OCI-LY7 (cell line): Measurements from ENCODE around the gene SPEM1. TPM values are rescaled to one million over a fixed set of nuclear protein-coding genes. Genes with fewer than 3 reads are reported as not detected.
A peak's percentile ranks its signal among the peaks of the same experiment; 100 is the strongest.

ENCODE experiments used
- BruUV-seq: library from RNA; stranded (reverse); fragments of 400-500 nt; replicated peaks from 2 replicates; lab custom pipeline; 2021; lab: Mats Ljungman, UMichigan
- CTCF ChIA-PET: fragments of 300-600 bp; sonication (Branson Sonifier 250); formaldehyde crosslinking; loops from one replicate; lab custom pipeline; 2022; ENCODE audit warnings: antibody characterized with exemption; ENCODE audit not compliant: unreplicated experiment; lab: Charles Lee
- POLR2A ChIA-PET: fragments of 300-600 bp; sonication (Branson Sonifier 250); formaldehyde crosslinking; loops from one replicate; lab custom pipeline; 2022; ENCODE audit warnings: antibody characterized with exemption; lab: Charles Lee
- DNase-seq: peaks from one replicate; pipeline ENCODE4 v3.0.0-alpha.2; 2015; ENCODE audit warnings: low spot score
- H2AFZ ChIP-seq: fragments of 200-600 bp; sonication (generic), shearing (Covaris generic); 2 replicates; pipeline ENCODE4 v1.6.1; 2014; ENCODE audit warnings: mild to moderate bottlenecking, antibody characterized with exemption, low read length, moderate library complexity
- H3K27ac ChIP-seq: fragments of 200-600 bp; sonication (generic); 2 replicates; pipeline ENCODE4 v1.5.1; 2014; ENCODE audit warnings: mixed run types, low read depth, mild to moderate bottlenecking, moderate library complexity, low read length, inconsistent platforms; ENCODE audit not compliant: poor library complexity, severe bottlenecking
- H3K36me3 ChIP-seq: fragments of 200-600 bp; sonication (generic); 2 replicates; pipeline ENCODE4 v1.6.1; 2014; ENCODE audit warnings: mild to moderate bottlenecking, antibody characterized with exemption, low read length, moderate library complexity, mixed read lengths; ENCODE audit not compliant: insufficient read depth
- H3K4me1 ChIP-seq: fragments of 200-600 bp; sonication (generic); 2 replicates; pipeline ENCODE4 v1.5.1; 2014; ENCODE audit warnings: mild to moderate bottlenecking, low read length; ENCODE audit not compliant: insufficient read depth, poor library complexity, severe bottlenecking
- H3K4me2 ChIP-seq: fragments of 200-600 bp; sonication (generic); 2 replicates; pipeline ENCODE4 v1.6.1; 2014; ENCODE audit warnings: mild to moderate bottlenecking, low read length
- H3K4me3 ChIP-seq: fragments of 200-600 bp; sonication (generic); 2 replicates; pipeline ENCODE4 v1.5.1; 2014; ENCODE audit warnings: mild to moderate bottlenecking, low read depth, low read length; ENCODE audit not compliant: poor library complexity, severe bottlenecking
- H3K79me2 ChIP-seq: fragments of 200-600 bp; sonication (generic); 2 replicates; pipeline ENCODE4 v1.6.1; 2016; ENCODE audit warnings: low read depth, mild to moderate bottlenecking, low read length, moderate library complexity, mixed read lengths; ENCODE audit not compliant: insufficient read depth
- H3K9me2 ChIP-seq: fragments of 200-600 bp; sonication (generic); 2 replicates; pipeline ENCODE4 v1.6.1; 2016; ENCODE audit warnings: mild to moderate bottlenecking, low read length, mixed read lengths; ENCODE audit not compliant: insufficient read depth
- H3K9me3 ChIP-seq: fragments of 200-600 bp; sonication (generic); 2 replicates; pipeline ENCODE4 v1.6.1; 2014; ENCODE audit warnings: mild to moderate bottlenecking, mixed run types, low read length, mixed read lengths
- H4K20me1 ChIP-seq: fragments of 200-600 bp; sonication (generic); 2 replicates; pipeline ENCODE4 v1.6.1; 2014; ENCODE audit warnings: mild to moderate bottlenecking, antibody characterized with exemption, low read length, moderate library complexity, mixed read lengths; ENCODE audit not compliant: insufficient read depth
- CTCF ChIP-seq: fragments of 200-600 bp; sonication (generic); conservative IDR thresholded peaks from 2 replicates; pipeline ENCODE4 v1.5.1; 2014; ENCODE audit warnings: mild to moderate bottlenecking, antibody characterized with exemption, low read length, moderate library complexity, mixed read lengths
- EZH2phosphoT487 ChIP-seq: fragments of 200-600 bp; sonication (generic); IDR thresholded peaks from 2 replicates; pipeline ENCODE4 v1.6.1; 2018; ENCODE audit warnings: low read depth, borderline replicate concordance, mild to moderate bottlenecking, mixed run types, antibody characterized with exemption, low read length, moderate library complexity, mixed read lengths
- intact Hi-C: fragments of 100-400 bp; cut with micrococcal nuclease; formaldehyde crosslinking; loops from one replicate; pipeline ENCODE4 v1.10.0; 2022; ENCODE audit not compliant: unreplicated experiment
- total RNA-seq, 2 experiments: library from RNA; depleted of rRNA in 1 of 2; stranded (reverse); fragments of >200 nt in 1 of 2; shearing (Covaris generic) in 1 of 2; gene quantifications; 2 replicates each; pipeline ENCODE4 v1.2.3, GENCODE V29; 2014 to 2022

SPEM1 gene
- total RNA-seq, 2 experiments from 2014 or later, result not detected

DNA sequence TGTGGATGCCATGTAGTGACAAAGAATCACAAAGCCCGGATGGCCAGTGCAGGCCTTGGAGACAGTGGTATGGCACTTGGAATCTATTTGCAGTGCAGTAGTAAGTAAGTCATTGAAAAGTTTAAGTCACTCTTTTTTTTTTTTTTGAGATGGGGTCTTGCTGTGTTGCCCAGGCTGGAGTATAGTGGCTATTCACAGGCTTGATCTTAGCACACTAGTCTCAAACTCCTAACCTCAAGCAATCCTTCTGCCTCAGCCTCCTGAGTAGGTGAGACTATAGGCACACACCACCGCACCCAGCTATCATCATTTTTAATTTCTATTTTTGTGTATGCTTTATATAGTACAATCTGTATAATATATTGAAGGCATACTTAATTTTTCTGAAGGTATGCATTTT is 21.5 kb upstream of the SPEM1 start:
- no peak for TF ChIP-seq EZH2phosphoT487
- TF ChIP-seq CTCF, result no peak
- Histone ChIP-seq H3K9me2 (no peaks in the 10 kb centered on the region), H3K36me3 (no peaks in the 10 kb centered on the region), H3K79me2 (no peaks in the 10 kb centered on the region), H2AFZ (no peak overlapping the region), H3K4me3 (no peak overlapping the region), H3K4me2 (no peak overlapping the region), H3K4me1 (peaks cover 9% of the 10 kb centered on the region), H4K20me1 (no peaks in the 10 kb centered on the region), H3K27ac (no peak overlapping the region), H3K9me3 (no peaks in the 10 kb centered on the region)
- intact Hi-C loops, result no loop called here
- ChIA-PET POLR2A (interaction anchor here (0.6 to 1.0 kb wide), 4 partner anchors 11 to 134 kb away, joined by 3 to 4 read pairs (median 3); no protein-coding TSS in a partner anchor), CTCF (no interaction called here)
- no TSS peak for BruUV-seq
- no peak for DNase-seq

- Histone ChIP-seq H3K36me3 (no peaks in the 10 kb centered on the region), H3K9me3 (no peaks in the 10 kb centered on the region), H2AFZ (peak overlapping the region; percentile 30; the same call in 1 of the 2 replicates), H3K9me2 (no peaks in the 10 kb centered on the region), H3K27ac (no peak overlapping the region), H4K20me1 (no peaks in the 10 kb centered on the region), H3K79me2 (no peaks in the 10 kb centered on the region), H3K4me1 (peaks cover 6% of the 10 kb centered on the region), H3K4me3 (peak overlapping the region; percentile 70), H3K4me2 (peak overlapping the region; percentile 60)
- no peak for TF ChIP-seq EZH2phosphoT487
- CTCF ChIA-PET, result interaction anchor here (1.9 kb wide), 1 partner anchor 33 kb away, joined by 18 read pairs; the partner anchor contains the start of gene TMEM102
- intact Hi-C loops, result loop anchor here (5.0 kb wide), 1 partner anchor 51 kb away; the partner anchor contains the start of gene KCTD11
- DNase-seq, result peak; percentile 16
- POLR2A ChIA-PET, result interaction anchor here (0.7 to 1.5 kb wide), 7 partner anchors 9 to 88 kb away, joined by 3 to 8 read pairs (median 5); partner anchors contain the start of genes PLSCR3 and TMEM102
- BruUV-seq, result TSS peak; percentile 87
These were observed 16.9 kb upstream of the SPEM1 start for GRCh38 chr17:7403043-7403726.

DNA sequence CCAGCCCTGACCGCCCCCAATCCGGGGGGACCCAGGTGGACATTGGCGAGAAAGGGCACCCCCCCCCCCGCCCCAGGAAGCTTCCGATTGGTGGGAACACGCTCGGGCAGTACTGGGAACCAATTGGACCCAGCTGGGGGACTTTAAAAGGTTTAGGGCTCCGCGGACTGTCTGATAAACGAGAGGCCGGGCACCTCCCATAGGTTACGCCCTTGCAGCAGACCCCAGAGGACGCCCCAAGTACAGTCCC is 16.5 kb upstream of the SPEM1 start:
- H3K4me1 ChIP-seq, result peaks cover 6% of the 10 kb centered on the region
- H4K20me1 ChIP-seq, result no peaks in the 10 kb centered on the region
- TF ChIP-seq CTCF (no peak), EZH2phosphoT487 (no peak)
- H3K9me3 ChIP-seq, result no peaks in the 10 kb centered on the region
- DNase-seq, result no peak
- no TSS peak for BruUV-seq
- peak overlapping the region; percentile 70 for H3K4me3 ChIP-seq
- H3K79me2 ChIP-seq, result no peaks in the 10 kb centered on the region
- no peaks in the 10 kb centered on the region for H3K36me3 ChIP-seq
- H3K4me2 ChIP-seq, result peak overlapping the region; percentile 60
- ChIA-PET CTCF (interaction anchor here (0.6 to 1.9 kb wide), 4 partner anchors 11 to 51 kb away, joined by 3 to 18 read pairs (median 4); partner anchors contain the start of gene TMEM102), POLR2A (interaction anchor here (0.7 to 1.5 kb wide), 10 partner anchors 9 to 285 kb away, joined by 3 to 8 read pairs (median 4); partner anchors contain the start of genes PLSCR3, TMEM102 and WRAP53)
- H3K9me2 ChIP-seq, result no peaks in the 10 kb centered on the region
- H3K27ac ChIP-seq, result no peak overlapping the region
- H2AFZ ChIP-seq, result peak overlapping the region; percentile 30
- intact Hi-C loops, result loop anchor here (5.0 kb wide), 1 partner anchor 51 kb away; the partner anchor contains the start of gene KCTD11
